ENCODE results near the gene PPP6R2. TPM values are rescaled to one million over a fixed set of nuclear protein-coding genes. Genes with fewer than 3 reads are reported as not detected.

The PPP6R2 gene
- total and polyA plus RNA-seq, 9 of the 15 experiments (the other 6 are each of a cell fraction or from before 2014, with no cell fraction given) = 0.32 to 39.8 (median 21.4) TPM

DNA sequence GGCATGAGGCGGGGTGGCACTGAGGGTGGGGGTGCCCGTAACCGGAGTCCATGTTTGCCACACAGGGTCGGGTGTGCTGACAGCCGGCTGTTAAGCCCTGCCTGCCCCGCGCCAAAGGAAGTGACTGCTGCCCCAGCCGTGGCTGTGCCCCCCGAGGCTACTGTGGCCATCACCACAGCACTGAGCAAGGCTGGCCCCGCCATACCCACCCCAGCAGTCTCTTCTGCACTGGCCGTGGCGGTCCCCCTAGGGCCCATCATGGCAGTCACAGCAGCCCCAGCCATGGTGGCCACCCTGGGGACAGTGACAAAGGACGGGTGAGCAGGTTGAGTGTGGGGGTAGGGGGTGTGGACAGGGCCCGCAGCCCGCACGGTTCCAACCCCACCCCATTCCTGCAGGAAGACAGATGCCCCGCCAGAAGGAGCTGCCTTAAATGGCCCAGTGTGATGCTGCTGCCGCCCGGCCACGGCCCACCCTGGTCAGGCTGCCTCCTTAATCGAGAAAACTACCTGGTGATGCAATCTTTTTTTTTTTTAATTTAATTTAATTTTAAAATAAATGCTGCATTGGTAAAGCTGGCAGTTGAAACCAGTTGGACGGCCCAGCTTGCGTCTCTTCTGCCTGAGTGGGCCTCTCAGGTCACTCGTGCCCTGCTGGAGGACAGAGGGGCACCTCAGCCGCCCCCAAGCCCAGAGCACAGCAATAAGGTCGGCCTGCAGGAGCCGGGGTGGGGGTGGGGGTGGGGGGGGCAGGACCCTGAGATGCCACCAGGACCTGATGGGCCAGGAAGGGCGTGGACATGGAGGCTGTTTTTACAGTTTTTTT lies 100.9 kb downstream of the PPP6R2 start (continued):
- TF ChIP-seq TSC22D4 (tag; IDR thresholded peaks at IDR 0.05) (no peak), GMEB1 (CRISPR knock-in tag; IDR thresholded peaks at IDR 0.05) (no peak), NR2C1 (IDR thresholded peaks at IDR 0.05) (no peak), NR2C1 (tag; IDR thresholded peaks at IDR 0.05) (no peak), KLF16 (IDR thresholded peaks at IDR 0.05) (no peak), SIRT6 (IDR thresholded peaks at IDR 0.05; ENCODE audit: low read depth, low read length) (no peak), KLF10 (CRISPR knock-in tag; IDR thresholded peaks at IDR 0.05) (no peak), ARID2 (IDR thresholded peaks at IDR 0.05) (no peak), MAZ (CRISPR knock-in tag; conservative IDR thresholded peaks at IDR 0.05 in 1 of 2, IDR thresholded peaks at IDR 0.05 in 1 of 2) (no peak), SP2 (IDR thresholded peaks at IDR 0.05; ENCODE audit: extremely low read depth, low read depth, low read length, poor library complexity, severe bottlenecking) (no peak), ESRRA (IDR thresholded peaks at IDR 0.05; ENCODE audit: borderline replicate concordance, low read depth) (no peak), ZNF175 (CRISPR knock-in tag; IDR thresholded peaks at IDR 0.05; ENCODE audit: low read depth) (no peak), ZBTB49 (CRISPR knock-in tag; IDR thresholded peaks at IDR 0.05; ENCODE audit: borderline replicate concordance) (no peak)
- TF ChIP-seq, protein P1, sequence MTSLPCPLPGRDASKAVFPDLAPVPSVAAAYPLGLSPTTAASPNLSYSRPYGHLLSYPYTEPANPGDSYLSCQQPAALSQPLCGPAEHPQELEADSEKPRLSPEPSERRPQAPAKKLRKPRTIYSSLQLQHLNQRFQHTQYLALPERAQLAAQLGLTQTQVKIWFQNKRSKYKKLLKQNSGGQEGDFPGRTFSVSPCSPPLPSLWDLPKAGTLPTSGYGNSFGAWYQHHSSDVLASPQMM (CRISPR knock-in tag; IDR thresholded peaks at IDR 0.05) = no peak
- TF ChIP-seq, protein P2, sequence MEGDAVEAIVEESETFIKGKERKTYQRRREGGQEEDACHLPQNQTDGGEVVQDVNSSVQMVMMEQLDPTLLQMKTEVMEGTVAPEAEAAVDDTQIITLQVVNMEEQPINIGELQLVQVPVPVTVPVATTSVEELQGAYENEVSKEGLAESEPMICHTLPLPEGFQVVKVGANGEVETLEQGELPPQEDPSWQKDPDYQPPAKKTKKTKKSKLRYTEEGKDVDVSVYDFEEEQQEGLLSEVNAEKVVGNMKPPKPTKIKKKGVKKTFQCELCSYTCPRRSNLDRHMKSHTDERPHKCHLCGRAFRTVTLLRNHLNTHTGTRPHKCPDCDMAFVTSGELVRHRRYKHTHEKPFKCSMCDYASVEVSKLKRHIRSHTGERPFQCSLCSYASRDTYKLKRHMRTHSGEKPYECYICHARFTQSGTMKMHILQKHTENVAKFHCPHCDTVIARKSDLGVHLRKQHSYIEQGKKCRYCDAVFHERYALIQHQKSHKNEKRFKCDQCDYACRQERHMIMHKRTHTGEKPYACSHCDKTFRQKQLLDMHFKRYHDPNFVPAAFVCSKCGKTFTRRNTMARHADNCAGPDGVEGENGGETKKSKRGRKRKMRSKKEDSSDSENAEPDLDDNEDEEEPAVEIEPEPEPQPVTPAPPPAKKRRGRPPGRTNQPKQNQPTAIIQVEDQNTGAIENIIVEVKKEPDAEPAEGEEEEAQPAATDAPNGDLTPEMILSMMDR (IDR thresholded peaks at IDR 0.05 in 2 of 3, conservative IDR thresholded peaks at IDR 0.05 in 1 of 3; ENCODE audit: insufficient read depth in 2 of 3, low read depth in 1 of 3, low read length in 3 of 3) = no peak
- TF ChIP-seq, protein P3, sequence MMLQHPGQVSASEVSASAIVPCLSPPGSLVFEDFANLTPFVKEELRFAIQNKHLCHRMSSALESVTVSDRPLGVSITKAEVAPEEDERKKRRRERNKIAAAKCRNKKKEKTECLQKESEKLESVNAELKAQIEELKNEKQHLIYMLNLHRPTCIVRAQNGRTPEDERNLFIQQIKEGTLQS (IDR thresholded peaks at IDR 0.05) = peak; percentile 46
- TF ChIP-seq, protein P3 (CRISPR knock-in tag; conservative IDR thresholded peaks at IDR 0.05) = no peak
